Measurements from ENCODE around the gene GP1BB.
"Not testable (repeated sequence)": the region's sequence is repeated elsewhere in the genome, so short reads cannot be mapped to it uniquely, and the experiment has no call there.

GP1BB gene

DNA sequence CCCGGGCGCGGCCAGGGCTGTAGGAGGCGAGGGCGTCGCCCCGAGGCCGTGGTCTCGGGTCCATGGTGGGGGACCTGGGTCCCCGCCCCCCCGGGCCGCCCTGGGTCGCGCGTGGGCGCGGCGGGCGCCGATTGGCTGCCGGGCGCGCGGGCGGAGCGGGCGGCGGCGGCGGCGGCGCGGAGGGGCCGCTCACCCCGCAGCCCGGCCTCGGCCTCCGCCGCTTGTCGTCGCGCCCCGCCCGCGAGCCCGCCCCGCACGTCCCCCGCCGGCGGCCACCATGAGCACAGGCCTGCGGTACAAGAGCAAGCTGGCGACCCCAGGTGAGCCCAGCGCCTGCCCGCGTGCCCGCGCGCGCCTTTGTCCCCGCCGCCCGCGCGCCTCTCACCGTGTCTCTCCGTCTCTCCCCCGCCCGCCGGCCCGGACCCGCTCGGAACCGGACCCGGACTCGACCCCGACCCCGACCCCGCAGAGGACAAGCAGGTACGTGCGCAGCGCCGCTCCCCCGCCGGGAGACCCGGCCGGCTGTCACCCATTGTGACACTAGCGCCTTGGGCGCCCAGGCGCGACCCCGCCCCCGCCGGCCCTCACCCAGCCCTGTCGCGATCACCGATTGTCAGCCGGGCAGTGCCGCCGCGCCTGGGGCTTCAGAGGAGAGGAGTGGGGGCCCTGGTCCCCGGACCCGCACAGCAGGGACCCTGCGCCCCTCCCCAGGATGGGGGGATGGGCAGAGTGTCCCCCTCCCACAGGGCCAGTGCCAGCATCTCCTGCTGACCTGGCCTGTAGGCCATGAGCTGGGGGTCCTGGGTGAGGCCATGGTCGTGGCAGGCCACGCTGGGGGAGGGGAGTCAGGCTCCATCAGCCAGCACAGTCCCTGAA, 8.8 kb upstream of the GP1BB start, which contains the start of gene SEPTIN5:
Gene SEPTIN5, plus strand, starts transcription at position 192 of the 876 bp plus-strand sequence. Its CDS starts 86 bp downstream, at position 278.
- no peak for DNase-seq

DNA sequence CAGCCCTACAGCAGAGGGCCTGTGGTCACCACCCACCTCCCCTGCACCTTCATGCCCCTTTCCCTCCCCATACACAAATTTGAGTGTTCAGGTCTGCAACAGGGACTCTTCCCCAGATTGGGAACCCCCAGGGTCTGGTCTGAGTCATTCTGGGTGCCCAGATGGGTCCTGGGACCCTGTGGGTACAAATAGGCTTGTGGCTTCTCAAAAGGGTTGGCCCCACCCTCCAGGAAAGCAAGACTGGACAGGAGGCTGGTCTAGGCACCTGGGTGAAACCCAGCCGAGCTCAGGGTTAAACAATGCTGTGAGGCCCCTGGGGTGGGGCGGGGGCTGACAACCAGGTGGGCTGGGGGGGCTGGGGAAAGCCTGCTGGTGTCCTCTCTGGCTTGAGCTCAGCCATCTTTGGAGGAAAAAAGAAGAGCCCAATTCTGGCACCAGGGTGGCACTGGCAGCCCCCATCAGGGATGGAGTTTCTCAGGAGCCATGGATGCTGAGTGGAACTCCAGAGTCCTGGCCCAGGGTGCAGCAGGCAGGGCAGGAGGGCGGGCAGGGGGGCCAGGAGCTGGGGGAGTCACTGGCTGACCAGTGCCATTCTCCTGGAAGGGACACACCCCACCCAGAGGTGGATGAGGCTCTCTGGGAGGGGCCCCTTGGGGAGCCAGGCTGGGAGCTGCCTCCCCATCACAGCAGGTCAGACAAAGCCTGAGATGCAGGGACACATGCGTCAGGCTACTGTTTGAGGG, 8.0 kb upstream of the GP1BB start:
- no peak for DNase-seq

DNA sequence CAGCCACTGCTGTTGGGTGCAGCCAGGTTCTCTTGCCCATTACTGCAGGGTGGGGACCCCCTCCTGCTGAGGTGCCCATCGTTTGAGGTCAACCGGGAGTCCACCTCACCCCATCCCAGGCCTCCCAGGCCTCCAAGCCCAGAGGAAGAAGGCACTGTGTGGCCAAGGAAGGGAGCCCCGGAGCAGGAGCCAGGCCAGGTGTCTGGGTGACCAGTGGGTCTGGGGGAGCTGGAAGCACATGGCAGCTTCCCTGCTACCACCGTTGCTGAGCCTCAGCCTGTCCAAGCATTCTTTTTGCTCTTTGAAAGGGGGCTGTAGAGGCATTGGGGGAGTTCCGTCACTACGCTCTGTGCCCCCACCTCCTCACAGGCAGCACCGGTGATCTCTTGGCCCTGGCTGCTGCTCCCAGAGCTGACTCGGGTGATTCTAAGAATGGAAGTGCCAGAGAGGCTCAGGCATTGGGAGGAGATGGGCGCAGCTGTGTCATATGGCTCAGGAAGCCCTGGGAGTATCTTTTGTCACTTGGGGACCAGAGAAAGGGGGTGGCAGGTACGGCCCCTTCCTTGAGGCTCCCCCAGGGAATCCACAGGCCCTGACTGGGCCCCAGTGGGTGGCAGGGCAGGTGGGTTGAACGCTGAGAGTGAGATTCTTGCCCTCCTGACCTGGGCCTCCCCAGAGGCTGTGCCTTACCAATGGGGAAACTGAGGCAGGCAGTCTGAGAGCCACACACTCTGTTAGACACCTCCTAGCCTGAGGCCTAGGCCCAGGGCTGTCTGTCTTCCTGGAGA, 7.1 kb upstream of the GP1BB start:
- DNase-seq: no peak

GRCh38 chr22:19716829-19717105, 6.6 kb upstream of the GP1BB start:
- no peak for DNase-seq

DNA sequence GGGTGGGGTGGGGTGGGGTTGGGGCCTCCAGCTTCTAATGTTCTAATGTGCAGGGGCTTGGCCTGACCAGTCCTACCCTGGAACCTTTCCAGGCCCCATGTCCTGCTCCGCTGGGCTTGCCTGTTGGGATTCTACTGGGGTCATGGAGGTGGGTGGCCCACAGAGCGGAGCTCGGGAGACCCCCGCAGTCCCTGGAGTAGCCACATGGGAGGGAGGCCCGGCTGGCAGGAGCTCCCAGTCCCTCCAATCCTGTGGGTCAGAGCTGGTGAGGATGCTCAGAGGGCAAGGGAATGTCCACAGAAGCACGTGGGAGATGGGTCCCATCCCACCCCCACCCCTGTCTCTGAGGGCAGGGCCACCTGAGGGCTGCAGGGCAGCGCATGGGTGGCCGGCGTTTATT, 6.2 kb upstream of the GP1BB start:
- no peak for DNase-seq

DNA sequence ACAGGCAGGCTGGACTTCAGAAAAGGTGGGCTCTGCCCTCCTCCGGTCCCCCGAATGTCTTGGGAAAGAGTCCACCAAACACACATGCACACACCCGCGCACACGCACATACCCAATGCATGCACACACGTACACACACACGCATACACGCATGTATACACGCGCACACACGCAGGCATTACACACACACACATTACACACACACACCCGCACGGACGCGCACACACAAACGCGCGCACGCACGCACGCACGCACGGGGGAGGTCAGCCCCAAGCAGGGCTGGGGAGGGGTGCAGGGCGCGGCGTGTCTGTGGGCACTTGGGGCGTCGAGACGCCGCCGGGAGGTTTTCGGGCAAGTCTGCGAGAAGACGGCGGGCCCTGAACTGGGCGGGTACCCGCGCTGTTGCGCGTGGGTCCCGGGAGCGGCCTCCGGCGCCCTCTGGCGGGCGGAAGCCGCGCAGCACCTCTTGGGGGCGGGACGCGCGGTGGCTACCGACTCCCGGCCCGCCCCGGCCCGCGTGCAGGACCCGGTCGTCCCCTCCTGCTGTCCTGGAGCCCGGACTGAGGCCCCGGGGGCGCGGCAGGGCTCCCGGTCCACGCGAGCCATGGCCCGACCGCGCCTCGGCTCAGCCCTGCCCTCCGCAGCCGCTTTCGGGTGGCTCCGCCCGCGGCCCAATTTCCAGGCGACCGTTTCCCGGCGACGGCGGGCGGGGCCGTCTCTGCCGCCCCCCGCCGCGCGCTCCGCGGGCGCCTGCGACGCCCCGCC, 5.5 kb upstream of the GP1BB start:
- peak; percentile 15 for DNase-seq

- DNase-seq: no peak
Measured at GRCh38 chr22:19718456-19719049, 4.8 kb upstream of the GP1BB start.

- DNase-seq: no peak
Measured at GRCh38 chr22:19719050-19719482, 4.3 kb upstream of the GP1BB start.

- no peak for DNase-seq
Measured at GRCh38 chr22:19719488-19720021, 3.8 kb upstream of the GP1BB start.

DNA sequence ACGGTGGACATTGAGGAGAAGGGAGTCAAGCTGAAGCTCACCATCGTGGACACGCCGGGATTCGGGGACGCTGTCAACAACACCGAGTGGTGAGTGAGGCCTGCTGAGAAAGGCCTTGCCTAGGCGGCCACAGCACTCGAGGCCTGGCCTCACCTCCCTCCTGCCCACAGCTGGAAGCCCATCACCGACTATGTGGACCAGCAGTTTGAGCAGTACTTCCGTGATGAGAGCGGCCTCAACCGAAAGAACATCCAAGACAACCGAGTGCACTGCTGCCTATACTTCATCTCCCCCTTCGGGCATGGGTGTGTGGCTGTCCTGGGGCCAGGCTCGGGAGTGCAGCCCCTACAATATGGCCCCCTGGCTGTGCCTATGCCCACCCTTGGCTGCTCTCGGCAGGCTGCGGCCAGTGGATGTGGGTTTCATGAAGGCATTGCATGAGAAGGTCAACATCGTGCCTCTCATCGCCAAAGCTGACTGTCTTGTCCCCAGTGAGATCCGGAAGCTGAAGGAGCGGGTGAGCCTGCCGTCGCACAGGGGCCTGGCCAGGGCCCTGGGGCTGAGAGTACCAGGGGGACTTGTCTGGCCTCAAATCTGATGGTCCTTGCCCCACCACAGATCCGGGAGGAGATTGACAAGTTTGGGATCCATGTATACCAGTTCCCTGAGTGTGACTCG, 3.0 kb upstream of the GP1BB start:
- no peak for DNase-seq

GRCh38 chr22:19720999-19721329, 2.4 kb upstream of the GP1BB start:
- DNase-seq: no peak

GRCh38 chr22:19721330-19722177, 1.8 kb upstream of the GP1BB start:
- DNase-seq: no peak

DNA sequence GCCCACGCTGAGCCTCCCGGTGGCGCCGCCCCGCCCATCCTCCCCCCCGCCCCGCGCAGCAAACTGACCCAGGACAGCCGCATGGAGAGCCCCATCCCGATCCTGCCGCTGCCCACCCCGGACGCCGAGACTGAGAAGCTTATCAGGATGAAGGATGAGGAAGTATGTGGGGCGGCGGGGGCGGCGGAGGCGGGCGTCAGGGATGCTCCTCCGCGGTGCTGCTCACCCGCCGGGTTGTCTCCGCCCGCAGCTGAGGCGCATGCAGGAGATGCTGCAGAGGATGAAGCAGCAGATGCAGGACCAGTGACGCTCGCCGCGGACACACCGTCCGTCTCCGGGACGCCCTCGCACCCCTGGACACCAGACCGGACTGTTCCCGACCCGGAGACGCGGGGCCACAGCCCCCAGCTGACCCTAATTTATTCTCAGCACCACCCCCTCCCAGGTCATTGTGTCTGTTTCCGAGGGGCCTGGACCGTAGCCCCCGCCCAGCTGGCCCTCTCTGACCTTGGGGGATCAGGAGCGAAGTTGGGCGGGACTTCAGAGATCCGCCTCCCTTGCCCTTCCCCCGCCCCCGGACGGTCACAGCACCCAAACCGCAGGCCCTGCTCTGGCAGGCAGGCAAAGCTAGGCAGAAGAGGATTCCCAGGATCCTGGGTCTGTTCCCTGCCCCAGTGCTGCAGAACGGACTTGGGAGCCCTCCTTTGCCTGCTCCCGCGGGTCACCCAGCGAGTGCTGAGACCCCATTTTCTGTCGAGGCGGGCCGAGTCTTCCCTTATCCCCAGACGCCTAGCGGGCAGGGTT, 959 bp upstream of the GP1BB start:
- no peak for DNase-seq

DNA sequence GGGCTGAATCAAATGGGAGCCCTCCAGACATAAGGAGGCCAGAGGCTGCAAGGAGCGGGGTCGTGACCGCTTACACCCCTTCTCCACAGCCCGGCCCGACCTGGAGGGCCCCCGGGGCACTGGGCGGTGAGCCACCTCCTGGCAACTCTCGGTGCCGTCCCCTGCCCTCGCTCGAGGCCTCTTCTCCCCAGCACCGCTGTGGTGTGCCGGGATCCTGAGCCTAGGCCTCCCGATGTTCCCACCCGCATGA, 432 bp upstream of the GP1BB start:
- DNase-seq: no peak

DNA sequence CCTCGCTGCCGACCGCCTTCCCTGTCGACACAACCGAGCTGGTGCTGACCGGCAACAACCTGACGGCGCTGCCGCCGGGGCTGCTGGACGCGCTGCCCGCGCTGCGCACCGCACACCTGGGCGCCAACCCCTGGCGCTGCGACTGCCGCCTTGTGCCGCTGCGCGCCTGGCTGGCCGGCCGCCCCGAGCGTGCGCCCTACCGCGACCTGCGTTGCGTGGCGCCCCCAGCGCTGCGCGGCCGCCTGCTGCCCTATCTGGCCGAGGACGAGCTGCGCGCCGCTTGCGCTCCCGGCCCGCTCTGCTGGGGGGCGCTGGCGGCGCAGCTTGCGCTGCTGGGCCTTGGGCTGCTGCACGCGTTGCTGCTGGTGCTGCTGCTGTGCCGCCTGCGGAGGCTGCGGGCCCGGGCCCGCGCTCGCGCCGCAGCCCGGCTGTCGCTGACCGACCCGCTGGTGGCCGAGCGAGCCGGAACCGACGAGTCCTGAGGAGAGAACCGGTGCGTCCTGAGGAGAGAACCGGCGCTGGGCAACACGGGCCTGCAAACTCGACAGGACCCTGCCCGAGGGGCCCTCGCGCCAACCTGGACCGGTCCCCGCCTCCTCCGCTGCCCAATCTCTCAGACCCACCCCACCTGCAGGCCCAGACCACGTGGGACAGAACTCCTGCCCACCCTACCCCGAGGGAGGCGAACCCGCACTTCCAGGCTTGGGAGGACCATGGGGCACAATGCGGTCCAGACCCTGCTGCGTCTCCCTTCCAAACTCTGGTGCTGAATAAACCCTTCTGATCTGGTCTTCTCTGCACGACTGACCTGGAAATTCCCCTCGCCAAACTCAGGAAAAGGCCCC, 866 bp downstream of the GP1BB start:
- DNase-seq: no peak

- no peak for DNase-seq
Measured at GRCh38 chr22:19724927-19725661, 1.8 kb downstream of the GP1BB start.

- not testable (repeated sequence) for DNase-seq
Measured at GRCh38 chr22:19726064-19726788, 2.9 kb downstream of the GP1BB start.

All from NCI-H1092 treated with DMSO at 0.1 percent for 48 hours (cell line).